Uterus (tissue), 2 donors: ENCODE measurements around the gene RBMS3.

Experiments
- CTCF ChIP-seq, 4 experiments: fragments of 200-600 bp in 2 of 4; fragments of 450-650 bp in 2 of 4; sonication (generic) in 2 of 4; IDR thresholded peaks; one replicate each; pipeline ENCODE4 v1.5.1; 2016 to 2019; ENCODE audit warnings: antibody characterized with exemption in 4 of 4, mild to moderate bottlenecking in 2 of 4, moderate library complexity in 1 of 4
- POLR2A ChIP-seq, 2 donors: fragments of 450-650 bp; IDR thresholded peaks; one replicate each; pipeline ENCODE4 v1.6.1; 2016; ENCODE audit warnings: antibody characterized with exemption in 2 of 2, mild to moderate bottlenecking in 1 of 2, moderate library complexity in 1 of 2

GRCh38 chr3:29859726-29860270, 578.9 kb downstream of the RBMS3 start:
- TF ChIP-seq POLR2A (IDR thresholded peaks at IDR 0.05) (no peak), CTCF (IDR thresholded peaks at IDR 0.05) (no peak)
